D721Med (cell line): ENCODE data around the gene PTGDR.

Experiments
- DNase-seq: peaks from one replicate; pipeline ENCODE4 v3.0.0; 2011; ENCODE audit warnings: low spot score; ENCODE audit not compliant: insufficient read length
- FAIRE-seq: peaks from 2 replicates; lab custom pipeline; 2011; peaks lifted over from hg19 to GRCh38; lab: Jason Lieb, UNC
- TF ChIP-seq, protein P1 (sequence below): IDR thresholded peaks from 2 replicates; pipeline ENCODE4 v1.5.1; 2012; ENCODE audit warnings: mild to moderate bottlenecking, control low read depth; ENCODE audit not compliant: insufficient read depth; ENCODE audit errors: missing control alignments

Gene PTGDR

DNA sequence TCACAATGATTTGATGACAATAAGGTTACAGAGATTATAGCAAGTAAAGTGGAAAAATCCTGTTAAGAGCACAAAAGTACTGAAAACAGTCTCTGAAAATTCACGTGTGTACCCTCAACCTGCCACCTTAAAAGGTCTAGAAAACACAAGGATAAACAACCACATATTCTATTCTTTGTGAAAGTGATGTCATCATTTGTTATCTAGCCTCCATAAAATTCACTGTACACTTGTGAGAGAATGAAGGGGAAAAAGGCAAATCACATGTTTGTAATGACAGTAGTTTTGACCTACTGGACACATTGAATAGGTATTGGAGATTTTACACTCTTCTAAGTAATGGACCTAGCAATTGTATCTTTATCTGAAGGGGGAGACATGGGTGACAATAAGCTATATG is 4.0 kb downstream of the PTGDR start:
- TF ChIP-seq, protein P1, sequence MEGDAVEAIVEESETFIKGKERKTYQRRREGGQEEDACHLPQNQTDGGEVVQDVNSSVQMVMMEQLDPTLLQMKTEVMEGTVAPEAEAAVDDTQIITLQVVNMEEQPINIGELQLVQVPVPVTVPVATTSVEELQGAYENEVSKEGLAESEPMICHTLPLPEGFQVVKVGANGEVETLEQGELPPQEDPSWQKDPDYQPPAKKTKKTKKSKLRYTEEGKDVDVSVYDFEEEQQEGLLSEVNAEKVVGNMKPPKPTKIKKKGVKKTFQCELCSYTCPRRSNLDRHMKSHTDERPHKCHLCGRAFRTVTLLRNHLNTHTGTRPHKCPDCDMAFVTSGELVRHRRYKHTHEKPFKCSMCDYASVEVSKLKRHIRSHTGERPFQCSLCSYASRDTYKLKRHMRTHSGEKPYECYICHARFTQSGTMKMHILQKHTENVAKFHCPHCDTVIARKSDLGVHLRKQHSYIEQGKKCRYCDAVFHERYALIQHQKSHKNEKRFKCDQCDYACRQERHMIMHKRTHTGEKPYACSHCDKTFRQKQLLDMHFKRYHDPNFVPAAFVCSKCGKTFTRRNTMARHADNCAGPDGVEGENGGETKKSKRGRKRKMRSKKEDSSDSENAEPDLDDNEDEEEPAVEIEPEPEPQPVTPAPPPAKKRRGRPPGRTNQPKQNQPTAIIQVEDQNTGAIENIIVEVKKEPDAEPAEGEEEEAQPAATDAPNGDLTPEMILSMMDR = no peak
- FAIRE-seq = peak; percentile 25

DNA sequence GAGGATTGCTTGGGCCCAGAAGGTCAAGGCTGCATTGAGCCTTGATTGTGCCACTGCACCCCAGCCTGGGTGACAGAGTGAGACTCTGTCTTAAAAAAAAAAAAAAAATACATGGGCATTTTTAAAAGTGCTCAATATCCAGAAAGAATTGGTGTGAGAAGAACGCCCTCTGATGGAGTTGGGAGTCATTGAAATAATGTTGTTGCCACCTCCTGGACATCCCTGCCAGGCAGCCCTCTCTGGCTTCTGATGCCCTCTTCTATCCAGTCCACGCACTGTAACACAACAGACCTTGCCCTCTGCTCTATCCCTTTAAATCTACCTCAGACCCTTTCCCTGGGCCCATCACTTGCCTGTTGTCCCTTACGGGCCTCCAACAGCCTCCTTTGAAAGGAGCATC is 4.9 kb downstream of the PTGDR start:
- TF ChIP-seq, protein P1 = peak; percentile 42
- DNase-seq (peak; percentile 24), FAIRE-seq (no peak)

More for the DNA sequence above, 4.0 kb downstream of the PTGDR start:
- no peak for DNase-seq

DNA sequence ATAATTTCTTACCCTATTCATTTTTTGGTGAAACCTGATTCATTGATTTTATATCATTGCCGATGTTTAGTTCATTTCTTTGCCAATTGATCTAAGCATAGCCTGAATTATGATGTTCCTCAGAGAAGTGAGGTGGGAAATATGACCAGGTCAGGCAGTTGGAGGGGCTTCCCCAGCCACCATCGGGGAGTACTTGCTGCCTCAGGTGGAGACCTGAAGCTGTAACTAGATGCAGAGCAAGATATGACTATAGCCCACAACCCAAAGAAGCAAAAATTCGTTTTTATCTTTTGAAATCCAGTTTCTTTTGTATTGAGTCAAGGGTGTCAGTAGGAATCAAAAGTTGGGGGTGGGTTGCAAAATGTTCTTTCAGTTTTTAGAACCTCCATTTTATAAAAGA is 7.9 kb downstream of the PTGDR start:
- TF ChIP-seq, protein P1 = no peak
- DNase-seq (no peak), FAIRE-seq (no peak)

DNA sequence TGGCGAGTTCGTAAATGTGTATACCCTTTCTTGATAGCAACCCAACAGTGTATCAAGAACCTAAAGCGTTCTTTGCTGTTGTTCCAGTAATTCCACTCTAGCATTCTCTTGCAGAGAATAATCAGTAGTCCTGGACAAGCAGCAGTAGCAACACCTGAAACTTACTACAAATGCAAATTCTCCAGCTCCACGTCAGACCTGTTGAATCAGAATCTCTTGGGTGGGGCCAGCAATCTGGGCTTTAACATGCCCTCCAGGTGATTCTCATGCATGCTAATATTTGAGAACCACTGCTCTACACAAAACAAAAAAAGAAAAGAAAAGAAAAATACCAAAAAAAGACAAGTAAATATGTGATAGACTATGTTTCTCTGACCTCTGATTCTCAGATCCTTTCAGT is 10.1 kb downstream of the PTGDR start:
- FAIRE-seq = no peak
- TF ChIP-seq, protein P1 = no peak
- DNase-seq = no peak

DNA sequence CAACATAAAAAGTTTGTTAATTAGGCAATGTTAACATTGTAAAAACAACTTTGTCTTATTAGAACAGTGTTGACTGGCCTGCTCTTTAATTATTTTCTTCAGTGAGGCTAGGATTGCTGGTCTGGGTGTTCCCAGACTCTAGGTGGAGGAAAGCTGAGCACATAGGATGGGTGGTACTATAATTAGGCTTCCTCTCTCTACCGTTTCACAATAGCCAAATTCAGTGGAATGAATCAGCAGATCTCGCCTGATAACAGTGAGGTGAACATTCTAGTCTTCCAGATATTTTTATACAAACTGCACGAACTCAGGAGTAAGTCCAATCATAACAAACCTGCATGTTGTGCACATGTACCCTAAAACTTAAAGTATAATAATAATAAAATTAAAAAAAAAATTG is 11.9 kb downstream of the PTGDR start:
- TF ChIP-seq, protein P1 = no peak
- no peak for FAIRE-seq
- DNase-seq = no peak

DNA sequence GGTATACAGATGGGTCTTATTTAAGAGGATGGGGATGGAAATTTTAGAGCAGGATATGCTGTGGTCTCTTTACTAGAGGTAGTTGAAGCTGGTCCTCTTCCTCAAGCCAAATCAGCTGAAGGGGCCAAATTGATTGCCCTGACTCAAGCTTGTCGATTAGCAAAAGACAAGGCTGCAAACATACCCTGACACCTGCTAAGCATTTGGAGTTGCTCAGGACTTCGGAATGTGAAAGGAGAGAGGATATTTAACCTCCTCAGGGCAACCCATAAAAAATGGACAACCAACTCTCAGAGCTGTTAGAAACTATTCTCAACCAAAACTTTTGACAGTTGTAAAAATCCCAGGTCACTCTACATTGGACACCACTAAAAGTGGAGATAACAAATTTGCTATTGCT is 15.6 kb downstream of the PTGDR start:
- TF ChIP-seq, protein P1 = no peak
- DNase-seq (no peak), FAIRE-seq (no peak)

DNA sequence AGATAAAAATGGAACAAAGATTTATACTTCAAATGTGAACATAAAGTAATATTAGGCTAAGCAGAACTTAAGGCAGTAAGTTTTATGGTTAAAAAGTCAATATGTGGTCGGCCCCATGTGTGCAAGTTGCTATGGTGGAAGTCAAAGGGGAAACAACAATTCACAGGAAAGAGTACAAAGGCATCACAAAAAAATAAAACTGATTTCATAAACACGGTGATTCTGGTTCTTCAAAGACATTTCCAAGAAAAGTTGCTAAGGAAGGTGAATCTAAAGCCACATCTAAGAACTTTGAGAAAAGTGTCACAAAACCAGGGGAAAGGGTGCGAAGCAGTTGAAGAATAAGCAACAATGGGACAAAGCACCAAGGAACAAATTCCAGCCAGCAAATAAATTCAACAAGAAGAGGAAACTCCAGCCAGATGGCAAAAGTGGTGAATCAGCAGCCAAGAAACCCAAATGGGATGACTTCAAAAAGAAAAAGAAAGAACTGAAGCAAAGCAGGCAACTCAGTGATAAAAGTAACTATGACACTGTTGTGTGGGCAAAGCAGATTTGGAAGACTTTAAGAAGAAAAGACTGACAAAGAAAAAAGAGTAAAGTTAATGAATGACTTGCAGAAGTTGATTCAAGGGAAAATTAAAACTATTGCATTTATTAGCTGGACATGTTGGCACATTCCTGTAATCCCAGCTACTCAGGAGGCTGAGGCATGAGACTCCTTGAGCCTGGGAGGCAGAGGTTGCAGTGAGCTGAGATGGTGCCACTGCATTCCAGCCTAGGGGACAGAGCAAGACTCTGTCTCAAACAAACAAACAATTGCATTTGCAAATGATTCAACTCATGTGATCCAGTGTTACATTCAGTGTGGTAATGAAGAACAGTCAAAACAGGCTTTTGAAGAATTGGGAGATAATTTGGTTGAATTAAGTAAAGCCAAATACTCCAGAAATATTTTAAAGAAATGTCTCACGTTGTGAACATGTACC is 19.5 kb downstream of the PTGDR start:
- TF ChIP-seq, protein P1 = no peak
- no peak for FAIRE-seq
- no peak for DNase-seq
